HepG2 (cell line): ENCODE data around the gene ABCG2. TPM values are rescaled to one million over a fixed set of nuclear protein-coding genes. Genes with fewer than 3 reads are reported as not detected.
A peak's percentile ranks its signal among the peaks of the same experiment; 100 is the strongest.

ENCODE experiments used
- ARNT ChIP-seq: fragments of 450-650 bp; IDR thresholded peaks from 2 replicates; pipeline ENCODE4 v1.6.1; 2017
- BCL6 ChIP-seq: IDR thresholded peaks from 2 replicates; pipeline ENCODE4 v1.6.1; 2016; ENCODE audit warnings: missing genetic modification reagents, missing compliant biosample characterization
- CEBPB ChIP-seq: IDR thresholded peaks from 2 replicates; pipeline ENCODE4 v1.6.1; 2011; ENCODE audit warnings: low read depth, low read length, improper control_type of control experiment, borderline replicate concordance
- E2F1 ChIP-seq: sonication (generic); formaldehyde crosslinking; IDR thresholded peaks from 2 replicates; pipeline ENCODE4 v1.5.0; 2020; ENCODE audit warnings: missing genetic modification reagents
- KDM2A ChIP-seq: sonication (generic); formaldehyde crosslinking; IDR thresholded peaks from 2 replicates; pipeline ENCODE4 v1.4.0; 2020; ENCODE audit warnings: low read depth, missing genetic modification reagents, borderline replicate concordance
- KDM5A ChIP-seq: fragments of 200-600 bp; sonication (generic); IDR thresholded peaks from 2 replicates; pipeline ENCODE4 v1.7.0; 2018; ENCODE audit warnings: antibody characterized with exemption, mild to moderate bottlenecking, low read length, borderline replicate concordance
- KLF15 ChIP-seq: sonication (generic); formaldehyde crosslinking; IDR thresholded peaks from 2 replicates; pipeline ENCODE4 v1.8.1; 2023; ENCODE audit warnings: borderline replicate concordance, mild to moderate bottlenecking, inconsistent platforms, missing genetic modification reagents, mixed read lengths
- MEIS2 ChIP-seq: sonication (generic); formaldehyde crosslinking; IDR thresholded peaks from 2 replicates; pipeline ENCODE4 v1.9.0; 2021; ENCODE audit warnings: mild to moderate bottlenecking, missing genetic modification reagents
- NR0B2 ChIP-seq: sonication (generic); formaldehyde crosslinking; IDR thresholded peaks from 2 replicates; pipeline ENCODE4 v1.4.0; 2020; ENCODE audit warnings: mild to moderate bottlenecking, missing genetic modification reagents
- SMARCE1 ChIP-seq: fragments of 450-650 bp; IDR thresholded peaks from 2 replicates; pipeline ENCODE4 v1.6.1; 2017; ENCODE audit warnings: borderline replicate concordance
- SSRP1 ChIP-seq: IDR thresholded peaks from 2 replicates; pipeline ENCODE4 v1.6.1; 2016; ENCODE audit warnings: control low read depth
- TBL1XR1 ChIP-seq: fragments of 150-350 bp; IDR thresholded peaks from 2 replicates; pipeline ENCODE4 v1.6.1; 2014; ENCODE audit warnings: borderline replicate concordance, low read length; ENCODE audit not compliant: partially characterized antibody
- TOE1 ChIP-seq: sonication (generic); formaldehyde crosslinking; IDR thresholded peaks from 2 replicates; pipeline ENCODE4 v1.4.0; 2020; ENCODE audit warnings: mild to moderate bottlenecking, missing genetic modification reagents
- XRCC5 ChIP-seq: fragments of 200-400 bp; formaldehyde crosslinking; optimal IDR thresholded peaks from 2 replicates; pipeline ENCODE3; 2017; ENCODE audit warnings: mild to moderate bottlenecking, low read length
- ZBTB34 ChIP-seq: sonication (generic); formaldehyde crosslinking; IDR thresholded peaks from 2 replicates; pipeline ENCODE4 v1.8.0; 2022; ENCODE audit warnings: mild to moderate bottlenecking, missing genetic modification reagents
- ZBTB8A ChIP-seq: sonication (generic); formaldehyde crosslinking; IDR thresholded peaks from 2 replicates; pipeline ENCODE4 v1.4.0; 2020; ENCODE audit warnings: mild to moderate bottlenecking, low read depth, missing genetic modification reagents, borderline replicate concordance
- ZNF296 ChIP-seq: sonication (generic); formaldehyde crosslinking; conservative IDR thresholded peaks from 2 replicates; pipeline ENCODE4 v1.5.0; 2020; ENCODE audit warnings: mild to moderate bottlenecking, missing genetic modification reagents
- ZNF503 ChIP-seq: sonication (generic); formaldehyde crosslinking; IDR thresholded peaks from 2 replicates; pipeline ENCODE4 v1.4.0; 2020; ENCODE audit warnings: missing genetic modification reagents
- ZNF512 ChIP-seq: sonication (generic); formaldehyde crosslinking; IDR thresholded peaks from 2 replicates; pipeline ENCODE4 v1.4.0; 2020; ENCODE audit warnings: mild to moderate bottlenecking, missing genetic modification reagents
- ZXDC ChIP-seq: sonication (generic); formaldehyde crosslinking; IDR thresholded peaks from 2 replicates; pipeline ENCODE4 v1.5.0; 2020; ENCODE audit warnings: mild to moderate bottlenecking, missing genetic modification reagents
- polyA plus RNA-seq, 8 experiments: library from polyadenylated mRNA; depleted of rRNA in 3 of 8; stranded (reverse) in 7 of 8; unstranded in 1 of 8; fragments of >200 nt; fragmentation: Illumina TruSeq in 4 of 8; extraction: Trizol in 4 of 8; gene quantifications; 2 replicates each; pipeline versions ENCODE4 v1.2.1 to v1.2.3, GENCODE V29; 2011 to 2016; ENCODE audit warnings: low read depth in 4 of 8, missing spikeins in 1 of 8, mixed read lengths in 1 of 8; ENCODE audit not compliant: insufficient read depth in 1 of 8
- total RNA-seq, 5 experiments: library from RNA; depleted of rRNA; stranded (reverse); fragments of >200 nt; fragmentation: Illumina TruSeq; extraction: Trizol; gene quantifications; 2 replicates each; pipeline ENCODE4 v1.2.3, GENCODE V29; 2016; ENCODE audit warnings: low read depth in 1 of 5

ABCG2 gene
- total and polyA plus RNA-seq, 2 of the 13 experiments (the other 11 are each of a cell fraction or from before 2014, with no cell fraction given) = 10.0 to 15.7 TPM

- no peak for TF ChIP-seq ZXDC (CRISPR knock-in tag)
- TF ChIP-seq KDM5A = no peak
- TF ChIP-seq SSRP1 (CRISPR knock-in tag) = peak; percentile 45; the same call in 1 of the 2 replicates
- no peak for TF ChIP-seq ZNF296 (CRISPR knock-in tag)
- TF ChIP-seq ZNF512 (CRISPR knock-in tag) = no peak
- no peak for TF ChIP-seq XRCC5
- no peak for TF ChIP-seq ZBTB8A (CRISPR knock-in tag)
- peak; percentile 88 for TF ChIP-seq BCL6
- no peak for TF ChIP-seq NR0B2 (CRISPR knock-in tag)
- peak; percentile 89 for TF ChIP-seq TBL1XR1
- TF ChIP-seq SMARCE1 = no peak
- TF ChIP-seq MEIS2 (CRISPR knock-in tag) = no peak; the same call in 1 of the 2 replicates
- 0 out of 2 replicates have a peak, but pooled peaks have one; percentile 21 for TF ChIP-seq KDM2A (CRISPR knock-in tag)
- TF ChIP-seq E2F1 = peak; percentile 17; the same call in 1 of the 2 replicates
- no peak for TF ChIP-seq KLF15 (CRISPR knock-in tag)
- no peak for TF ChIP-seq TOE1 (CRISPR knock-in tag)
- TF ChIP-seq ARNT = no peak
- TF ChIP-seq ZNF503 (CRISPR knock-in tag) = peak; percentile 46; the same call in 1 of the 2 replicates
- TF ChIP-seq ZBTB34 (CRISPR knock-in tag) = peak; percentile 86; the same call in 1 of the 2 replicates
- peak; percentile 95 for TF ChIP-seq CEBPB
These were observed 50.9 kb downstream of the ABCG2 start (continued) for GRCh38 chr4:88107406-88108107.
